Sigmoid colon (tissue), 4 donors: ENCODE results near the gene GK2.

ENCODE experiments used
- POLR2A ChIP-seq, 2 donors: fragments of 450-650 bp; IDR thresholded peaks; one replicate each; pipeline ENCODE4 v1.6.1; 2016; ENCODE audit warnings: antibody characterized with exemption in 2 of 2, mild to moderate bottlenecking in 2 of 2, moderate library complexity in 2 of 2
- POLR2AphosphoS5 ChIP-seq, 4 donors: sonication (generic); formaldehyde crosslinking; IDR thresholded peaks; one replicate each; pipeline ENCODE4 v1.6.1; 2017; ENCODE audit warnings: antibody characterized with exemption in 4 of 4
- TF ChIP-seq, protein P1 (sequence below), 4 experiments: fragments of 450-650 bp in 3 of 4; fragments of 200-600 bp in 1 of 4; IDR thresholded peaks; one replicate each; pipeline ENCODE4 v1.5.1; 2016 to 2019; ENCODE audit warnings: antibody characterized with exemption in 4 of 4, mild to moderate bottlenecking in 3 of 4, moderate library complexity in 2 of 4

DNA sequence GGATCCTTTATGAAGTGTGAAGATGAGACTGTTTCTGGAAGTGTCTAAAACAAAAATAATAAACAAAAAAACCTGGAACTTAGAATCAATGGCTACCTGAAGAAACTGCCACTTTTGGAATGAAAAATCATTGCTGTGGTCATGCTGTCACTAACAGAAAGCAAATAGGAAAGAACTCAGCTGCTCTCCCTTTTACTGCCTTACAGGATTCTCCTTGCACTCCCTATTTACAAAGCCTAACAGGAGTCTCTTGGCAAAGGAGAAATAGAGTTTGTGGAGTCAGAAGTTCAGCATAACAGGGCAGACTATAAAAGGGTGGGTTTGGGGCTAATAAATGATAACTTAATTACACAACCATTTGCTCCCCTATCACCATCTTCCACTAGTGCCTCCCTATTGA, 19.0 kb upstream of the GK2 start:
- TF ChIP-seq, protein P1, sequence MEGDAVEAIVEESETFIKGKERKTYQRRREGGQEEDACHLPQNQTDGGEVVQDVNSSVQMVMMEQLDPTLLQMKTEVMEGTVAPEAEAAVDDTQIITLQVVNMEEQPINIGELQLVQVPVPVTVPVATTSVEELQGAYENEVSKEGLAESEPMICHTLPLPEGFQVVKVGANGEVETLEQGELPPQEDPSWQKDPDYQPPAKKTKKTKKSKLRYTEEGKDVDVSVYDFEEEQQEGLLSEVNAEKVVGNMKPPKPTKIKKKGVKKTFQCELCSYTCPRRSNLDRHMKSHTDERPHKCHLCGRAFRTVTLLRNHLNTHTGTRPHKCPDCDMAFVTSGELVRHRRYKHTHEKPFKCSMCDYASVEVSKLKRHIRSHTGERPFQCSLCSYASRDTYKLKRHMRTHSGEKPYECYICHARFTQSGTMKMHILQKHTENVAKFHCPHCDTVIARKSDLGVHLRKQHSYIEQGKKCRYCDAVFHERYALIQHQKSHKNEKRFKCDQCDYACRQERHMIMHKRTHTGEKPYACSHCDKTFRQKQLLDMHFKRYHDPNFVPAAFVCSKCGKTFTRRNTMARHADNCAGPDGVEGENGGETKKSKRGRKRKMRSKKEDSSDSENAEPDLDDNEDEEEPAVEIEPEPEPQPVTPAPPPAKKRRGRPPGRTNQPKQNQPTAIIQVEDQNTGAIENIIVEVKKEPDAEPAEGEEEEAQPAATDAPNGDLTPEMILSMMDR (IDR thresholded peaks at IDR 0.05), result no peak
- no peak for TF ChIP-seq POLR2A (IDR thresholded peaks at IDR 0.05)
- TF ChIP-seq POLR2AphosphoS5 (IDR thresholded peaks at IDR 0.05), result no peak
